SU-DHL-6 (cell line): ENCODE results near the gene BCKDK.

ENCODE experiments used
- H2AFZ ChIP-seq: fragments of 200-600 bp; sonication (generic); 2 replicates; pipeline ENCODE4 v1.6.1; 2014; ENCODE audit warnings: low read depth, mild to moderate bottlenecking, moderate library complexity, mixed read lengths, antibody characterized with exemption, low read length; ENCODE audit not compliant: severe bottlenecking
- H3F3A ChIP-seq: fragments of 200-600 bp; shearing (Covaris generic); 2 replicates; pipeline ENCODE4 v1.6.0; 2016; ENCODE audit warnings: antibody characterized with exemption, mild to moderate bottlenecking; ENCODE audit not compliant: insufficient read depth
- H3K27ac ChIP-seq: fragments of 200-600 bp; sonication (generic); 2 replicates; pipeline ENCODE4 v1.5.1; 2016; ENCODE audit warnings: low read depth, mild to moderate bottlenecking, low read length, moderate library complexity, mixed read lengths
- H3K27me3 ChIP-seq: fragments of 200-600 bp; sonication (generic), shearing (Covaris generic); 2 replicates; pipeline ENCODE4 v1.6.0; 2014; ENCODE audit warnings: mild to moderate bottlenecking, low read length
- H3K36me3 ChIP-seq: fragments of 200-600 bp; sonication (generic); 2 replicates; pipeline ENCODE4 v1.6.1; 2014; ENCODE audit warnings: mild to moderate bottlenecking, low read length, mixed read lengths
- H3K4me2 ChIP-seq: fragments of 300-600, 200-600 bp; shearing (Covaris generic), sonication (generic); 2 replicates; pipeline ENCODE4 v1.6.0; 2014; ENCODE audit warnings: low read length, low read depth, mild to moderate bottlenecking; ENCODE audit not compliant: poor library complexity, severe bottlenecking
- H3K4me3 ChIP-seq: fragments of 200-600 bp; sonication (generic); 2 replicates; pipeline ENCODE4 v1.5.1; 2014; ENCODE audit warnings: antibody characterized with exemption, low read length, mild to moderate bottlenecking, mixed read lengths; ENCODE audit not compliant: insufficient read depth, poor library complexity, severe bottlenecking
- H3K79me2 ChIP-seq: fragments of 200-600 bp; sonication (generic); 2 replicates; pipeline ENCODE4 v1.6.1; 2014; ENCODE audit warnings: mild to moderate bottlenecking, low read length, moderate library complexity; ENCODE audit not compliant: insufficient read depth
- H3K9ac ChIP-seq: fragments of 200-600 bp; sonication (generic); 2 replicates; pipeline ENCODE4 v1.7.0; 2014; ENCODE audit warnings: mild to moderate bottlenecking, low read length
- H3K9me2 ChIP-seq: fragments of 200-600 bp; sonication (generic); replicated peaks from 2 replicates; pipeline ENCODE4 v1.6.1; 2014; ENCODE audit warnings: low read length; ENCODE audit not compliant: insufficient read depth
- H3K9me3 ChIP-seq: fragments of 200-600 bp; sonication (generic); 2 replicates; pipeline ENCODE4 v1.6.1; 2014; ENCODE audit warnings: low read length, mixed read lengths; ENCODE audit not compliant: insufficient read depth
- H4K20me1 ChIP-seq: fragments of 200-600 bp; sonication (generic); 2 replicates; pipeline ENCODE4 v1.6.1; 2014; ENCODE audit warnings: low read depth, mild to moderate bottlenecking, antibody characterized with exemption, low read length, moderate library complexity, mixed read lengths
- EZH2phosphoT487 ChIP-seq: fragments of 200-600 bp; sonication (generic), shearing (Covaris generic); conservative IDR thresholded peaks from 2 replicates; pipeline ENCODE4 v1.6.1; 2018; ENCODE audit warnings: mild to moderate bottlenecking, antibody characterized with exemption, low read length, moderate library complexity, mixed read lengths
- TF ChIP-seq, protein P1 (sequence below): fragments of 200-600 bp; sonication (generic); IDR thresholded peaks from one replicate; pipeline ENCODE4 v1.5.1; 2017; ENCODE audit warnings: antibody characterized with exemption, mild to moderate bottlenecking, low read length, moderate library complexity; ENCODE audit not compliant: insufficient read depth, poor library complexity, severe bottlenecking

BCKDK gene

GRCh38 chr16:31132303-31132979 lies 24.3 kb downstream of the BCKDK start:
- Histone ChIP-seq H3K36me3 (no peaks in the 10 kb centered on the region), H3K4me2 (no peak overlapping the region), H3K9me2 (no peaks in the 10 kb centered on the region), H3K9me3 (no peaks in the 10 kb centered on the region), H3K9ac (no peak overlapping the region), H3K4me3 (no peak overlapping the region), H2AFZ (no peak overlapping the region), H4K20me1 (no peaks in the 10 kb centered on the region), H3K27ac (no peak overlapping the region), H3K79me2 (no peaks in the 10 kb centered on the region), H3K27me3 (no peaks in the 10 kb centered on the region), H3F3A (no peaks in the 10 kb centered on the region)
- TF ChIP-seq, protein P1, sequence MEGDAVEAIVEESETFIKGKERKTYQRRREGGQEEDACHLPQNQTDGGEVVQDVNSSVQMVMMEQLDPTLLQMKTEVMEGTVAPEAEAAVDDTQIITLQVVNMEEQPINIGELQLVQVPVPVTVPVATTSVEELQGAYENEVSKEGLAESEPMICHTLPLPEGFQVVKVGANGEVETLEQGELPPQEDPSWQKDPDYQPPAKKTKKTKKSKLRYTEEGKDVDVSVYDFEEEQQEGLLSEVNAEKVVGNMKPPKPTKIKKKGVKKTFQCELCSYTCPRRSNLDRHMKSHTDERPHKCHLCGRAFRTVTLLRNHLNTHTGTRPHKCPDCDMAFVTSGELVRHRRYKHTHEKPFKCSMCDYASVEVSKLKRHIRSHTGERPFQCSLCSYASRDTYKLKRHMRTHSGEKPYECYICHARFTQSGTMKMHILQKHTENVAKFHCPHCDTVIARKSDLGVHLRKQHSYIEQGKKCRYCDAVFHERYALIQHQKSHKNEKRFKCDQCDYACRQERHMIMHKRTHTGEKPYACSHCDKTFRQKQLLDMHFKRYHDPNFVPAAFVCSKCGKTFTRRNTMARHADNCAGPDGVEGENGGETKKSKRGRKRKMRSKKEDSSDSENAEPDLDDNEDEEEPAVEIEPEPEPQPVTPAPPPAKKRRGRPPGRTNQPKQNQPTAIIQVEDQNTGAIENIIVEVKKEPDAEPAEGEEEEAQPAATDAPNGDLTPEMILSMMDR, result no peak
- no peak for TF ChIP-seq EZH2phosphoT487

DNA sequence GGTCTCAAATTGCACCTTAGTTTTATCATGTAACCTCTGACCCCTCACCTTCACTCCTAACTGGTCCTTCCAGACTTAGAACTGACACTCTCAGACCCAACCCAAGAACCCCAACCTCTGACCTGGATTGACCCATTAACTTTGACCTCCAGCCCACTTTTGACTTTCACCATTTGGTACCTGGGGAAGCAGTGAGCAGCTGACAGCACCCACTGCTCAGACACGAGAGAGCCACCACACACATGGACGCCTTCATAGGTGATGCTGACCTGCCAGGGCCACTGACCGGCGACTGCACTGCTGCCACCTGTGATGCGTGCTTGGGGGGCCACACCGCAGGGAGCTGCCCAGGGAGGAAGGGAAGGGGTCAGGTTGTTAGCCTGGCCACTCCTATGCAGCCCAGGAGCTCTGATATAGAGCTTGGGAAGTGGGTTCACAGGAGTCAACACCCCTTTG lies 24.9 kb downstream of the BCKDK start:
- no peaks in the 10 kb centered on the region for H3K27me3 ChIP-seq
- no peaks in the 10 kb centered on the region for H3K9me2 ChIP-seq
- no peak overlapping the region for H3K27ac ChIP-seq
- H2AFZ ChIP-seq, result no peak overlapping the region
- H3K79me2 ChIP-seq, result no peaks in the 10 kb centered on the region
- TF ChIP-seq EZH2phosphoT487, result no peak
- TF ChIP-seq, protein P1, result no peak
- no peaks in the 10 kb centered on the region for H3K9me3 ChIP-seq
- no peak overlapping the region for H3K4me2 ChIP-seq
- no peak overlapping the region for H3K4me3 ChIP-seq
- H3K36me3 ChIP-seq, result no peaks in the 10 kb centered on the region
- H3F3A ChIP-seq, result no peaks in the 10 kb centered on the region
- H3K9ac ChIP-seq, result no peak overlapping the region
- H4K20me1 ChIP-seq, result no peaks in the 10 kb centered on the region

DNA sequence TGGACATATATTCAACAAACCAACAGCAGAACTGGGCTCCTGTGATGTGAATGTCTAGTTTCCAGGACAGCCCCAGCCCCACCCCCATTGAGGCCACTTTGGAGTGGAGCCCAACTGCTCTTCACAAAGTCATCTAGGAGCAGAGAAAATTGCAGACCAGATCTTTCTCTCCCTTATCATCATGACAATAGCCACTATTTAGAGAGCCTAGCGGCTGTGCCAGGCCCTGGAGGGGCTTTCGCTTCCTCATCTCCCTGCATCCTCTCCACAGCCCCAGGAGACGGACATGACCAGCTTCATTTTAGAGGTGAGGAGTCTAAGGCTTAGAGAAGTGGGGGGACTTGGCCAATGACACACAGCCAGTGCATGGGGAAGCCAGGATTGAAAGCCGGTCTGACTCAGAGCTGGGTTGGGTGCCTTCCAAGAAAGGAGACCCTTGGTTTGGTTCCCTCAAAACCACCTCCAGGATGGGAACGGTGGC lies 25.9 kb downstream of the BCKDK start:
- Histone ChIP-seq H3K9ac (no peak overlapping the region), H2AFZ (no peak overlapping the region), H3F3A (no peaks in the 10 kb centered on the region), H3K4me2 (no peak overlapping the region), H3K4me3 (no peak overlapping the region), H4K20me1 (no peaks in the 10 kb centered on the region), H3K9me3 (no peaks in the 10 kb centered on the region), H3K9me2 (no peaks in the 10 kb centered on the region), H3K79me2 (no peaks in the 10 kb centered on the region), H3K27ac (no peak overlapping the region), H3K27me3 (no peaks in the 10 kb centered on the region), H3K36me3 (no peaks in the 10 kb centered on the region)
- TF ChIP-seq EZH2phosphoT487, result no peak
- TF ChIP-seq, protein P1, result no peak
